HG02588 (cell line): ENCODE data around the gene PAGE1.
"Not testable (repeated sequence)": the region's sequence is repeated elsewhere in the genome, so short reads cannot be mapped to it uniquely, and the experiment has no call there.

Source experiments
- ATAC-seq: cut with Tn5 transposase; IDR thresholded peaks from one replicate; pipeline ENCODE4 v1.9.1; 2021; ENCODE audit warnings: mild to moderate bottlenecking, moderate library complexity; ENCODE audit not compliant: unreplicated experiment

The PAGE1 gene

GRCh38 chrX:49695276-49696180 is at the start of gene PAGE1:
PAGE1 (minus strand) TSS chrX:49695984; CDS start chrX:49694770, 1,214 bp downstream.
- no peak for ATAC-seq

GRCh38 chrX:49741501-49741900 is 45.7 kb upstream of the PAGE1 start:
- ATAC-seq, result not testable (repeated sequence)

- ATAC-seq, result no peak
Observed at GRCh38 chrX:49727847-49728246, 32.1 kb upstream of the PAGE1 start.

- no peak for ATAC-seq
Observed at GRCh38 chrX:49726966-49727365, 31.2 kb upstream of the PAGE1 start.

- no peak for ATAC-seq
Observed at GRCh38 chrX:49725923-49726904, 30.4 kb upstream of the PAGE1 start.

GRCh38 chrX:49725401-49725800 is 29.6 kb upstream of the PAGE1 start:
- ATAC-seq, result no peak

- not testable (repeated sequence) for ATAC-seq
Observed at GRCh38 chrX:49720106-49720505, 24.3 kb upstream of the PAGE1 start.

- no peak for ATAC-seq
Observed at GRCh38 chrX:49712577-49712976, 16.8 kb upstream of the PAGE1 start.

- ATAC-seq, result no peak
Observed at GRCh38 chrX:49710744-49711319, 15.0 kb upstream of the PAGE1 start.

GRCh38 chrX:49704691-49705404 is 9.1 kb upstream of the PAGE1 start:
- no peak for ATAC-seq

GRCh38 chrX:49701933-49702332 is 6.1 kb upstream of the PAGE1 start:
- no peak for ATAC-seq

GRCh38 chrX:49701323-49701722 is 5.5 kb upstream of the PAGE1 start:
- no peak for ATAC-seq

GRCh38 chrX:49675075-49675719 is 20.6 kb downstream of the PAGE1 start:
- no peak for ATAC-seq

- no peak for ATAC-seq
Observed at GRCh38 chrX:49673394-49673793, 22.4 kb downstream of the PAGE1 start.

GRCh38 chrX:49664824-49665223 is 31.0 kb downstream of the PAGE1 start:
- no peak for ATAC-seq

GRCh38 chrX:49661881-49662280 is 33.9 kb downstream of the PAGE1 start:
- ATAC-seq, result no peak

- ATAC-seq, result no peak
Observed at GRCh38 chrX:49659771-49660170, 36.0 kb downstream of the PAGE1 start.

GRCh38 chrX:49656533-49656932 is 39.3 kb downstream of the PAGE1 start:
- no peak for ATAC-seq

- ATAC-seq, result no peak
Observed at GRCh38 chrX:49644991-49645637, 50.7 kb downstream of the PAGE1 start.
